DMS53 treated with DMSO at 0.1 percent for 48 hours (cell line): ENCODE data around the gene DPF3.

Experiments used
- DNase-seq: peaks from one replicate; lab custom pipeline; 2025; ENCODE audit not compliant: unreplicated experiment; lab: John Stamatoyannopoulos, UW

Gene DPF3

GRCh38 chr14:72801836-72802587, 91.9 kb downstream of the DPF3 start:
- no peak for DNase-seq

- DNase-seq: no peak
Observed at GRCh38 chr14:72801381-72801812, 92.5 kb downstream of the DPF3 start.

GRCh38 chr14:72800848-72801370, 93.0 kb downstream of the DPF3 start:
- no peak for DNase-seq

GRCh38 chr14:72800296-72800695, 93.6 kb downstream of the DPF3 start:
- no peak for DNase-seq

- DNase-seq: no peak
Observed at GRCh38 chr14:72796935-72797334, 97.0 kb downstream of the DPF3 start.

- no peak for DNase-seq
Observed at GRCh38 chr14:72793156-72793939, 100.6 kb downstream of the DPF3 start.

- no peak for DNase-seq
Observed at GRCh38 chr14:72792051-72792788, 101.7 kb downstream of the DPF3 start.

- no peak for DNase-seq
Observed at GRCh38 chr14:72790887-72791566, 102.9 kb downstream of the DPF3 start.

DNA sequence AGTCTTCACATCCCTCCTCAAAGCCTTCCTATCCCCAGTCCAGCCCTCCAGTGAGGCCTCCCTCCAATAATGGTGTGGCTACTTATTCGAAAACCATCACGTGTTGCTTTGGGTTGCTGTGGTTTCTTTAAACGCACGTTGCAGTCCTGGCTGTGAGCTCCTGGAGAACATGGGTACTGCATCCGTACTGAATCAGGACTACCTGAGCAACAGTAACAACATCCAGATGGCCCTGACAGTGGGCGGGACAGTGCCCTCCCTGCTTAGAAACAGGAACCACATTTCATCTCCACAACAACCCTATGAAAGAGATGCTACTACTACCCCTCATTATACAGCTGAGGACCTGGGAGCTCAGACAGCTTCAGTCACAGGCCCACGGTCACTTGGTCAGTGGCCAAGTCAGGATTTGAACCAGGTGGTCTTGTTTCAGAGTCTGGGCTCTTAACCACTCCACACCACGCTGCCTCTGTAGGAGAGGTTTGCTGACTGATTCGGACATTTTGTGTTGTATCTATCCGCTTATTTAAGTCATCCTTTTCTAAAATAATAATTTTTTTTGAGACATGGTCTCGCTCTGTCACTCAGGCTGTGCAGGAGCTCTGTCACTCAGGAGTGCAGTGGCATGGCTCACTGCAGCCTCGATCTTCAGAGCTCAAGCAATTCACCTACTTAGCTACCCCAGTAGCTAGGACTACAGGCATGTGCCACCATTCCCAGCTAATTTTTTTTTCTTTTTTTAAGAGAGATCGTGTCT, 104.8 kb downstream of the DPF3 start:
- no peak for DNase-seq

DNA sequence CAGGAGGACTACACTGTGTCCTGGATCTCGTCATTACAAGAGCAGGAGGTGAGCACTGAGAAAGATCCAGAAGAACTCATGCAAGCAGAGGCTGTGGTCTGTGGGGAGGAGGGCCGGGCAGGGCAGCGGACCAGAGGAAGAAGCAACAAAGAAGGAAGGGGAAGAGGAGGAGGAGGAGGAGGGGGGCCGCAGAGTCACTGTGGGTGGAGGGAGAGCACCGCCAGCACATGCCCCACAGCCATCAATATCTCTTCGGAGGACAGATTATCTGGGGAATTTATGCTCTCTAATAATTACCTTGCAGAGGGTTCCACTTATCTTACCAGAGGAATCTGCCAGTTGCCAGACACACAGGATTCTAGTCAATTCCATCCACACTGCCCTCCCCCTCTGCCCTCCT, 105.6 kb downstream of the DPF3 start:
- no peak for DNase-seq

- no peak for DNase-seq
Observed at GRCh38 chr14:72787841-72788240, 106.1 kb downstream of the DPF3 start.

GRCh38 chr14:72786378-72787350, 107.2 kb downstream of the DPF3 start:
- no peak for DNase-seq

GRCh38 chr14:72783741-72784140, 110.2 kb downstream of the DPF3 start:
- no peak for DNase-seq

DNA sequence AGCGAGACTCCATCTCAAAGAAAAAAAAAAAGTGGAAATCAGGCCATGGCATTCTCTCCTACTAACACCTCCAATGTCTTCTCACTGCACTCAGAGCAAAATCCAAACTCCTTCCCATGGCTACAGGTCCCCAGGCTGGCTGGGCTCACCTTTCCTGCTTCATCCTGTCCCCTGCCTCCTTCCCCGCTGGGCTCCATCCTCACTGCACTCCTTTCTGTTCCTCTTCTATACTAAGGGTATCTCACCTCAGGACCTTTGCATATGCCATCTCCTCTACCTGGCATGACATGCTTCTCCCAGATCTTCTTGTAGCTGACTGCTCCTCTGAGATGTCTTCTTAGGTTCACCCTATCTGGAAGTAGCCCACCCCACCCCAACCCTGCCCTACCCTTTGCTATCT, 111.1 kb downstream of the DPF3 start:
- no peak for DNase-seq

- no peak for DNase-seq
Observed at GRCh38 chr14:72781561-72782508, 112.1 kb downstream of the DPF3 start.

DNA sequence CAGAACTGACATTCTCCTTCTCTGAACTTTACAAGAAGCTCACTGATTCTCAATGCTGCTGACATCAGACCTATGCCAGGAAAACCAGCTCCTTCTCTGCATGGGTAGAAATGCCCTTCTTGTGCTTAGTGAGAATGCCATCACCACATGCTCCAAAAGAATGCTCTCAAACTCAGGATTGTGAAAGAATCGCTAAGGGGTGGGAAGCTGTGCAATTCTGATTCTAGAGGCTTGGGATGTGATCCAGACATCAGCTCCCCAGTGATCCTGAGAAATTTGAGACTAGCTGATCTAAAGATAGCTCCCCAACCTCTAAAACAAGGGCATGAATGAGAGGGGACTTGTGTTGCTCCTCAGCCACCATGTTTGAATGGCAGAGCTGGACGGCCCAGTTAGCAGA, 113.2 kb downstream of the DPF3 start:
- DNase-seq: no peak

DNA sequence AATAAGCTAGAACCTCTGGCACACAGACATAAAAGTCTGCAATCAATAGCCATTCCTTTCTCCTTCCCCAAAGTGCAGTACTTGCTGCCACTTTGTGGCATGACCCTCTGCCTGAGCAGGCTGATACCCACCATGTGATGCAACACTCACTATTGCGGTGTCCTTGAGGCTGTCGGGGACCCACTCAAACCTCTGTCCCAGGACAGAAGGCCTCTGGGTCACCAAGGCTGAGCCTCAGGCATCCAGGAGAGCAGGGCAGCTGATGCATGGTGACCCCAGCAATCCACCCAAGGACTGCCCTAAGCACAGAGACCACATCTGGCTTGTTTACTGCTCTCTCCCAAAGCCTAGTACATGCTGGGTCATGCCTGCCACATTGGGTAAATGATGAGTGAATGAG, 114.2 kb downstream of the DPF3 start:
- DNase-seq: no peak

DNA sequence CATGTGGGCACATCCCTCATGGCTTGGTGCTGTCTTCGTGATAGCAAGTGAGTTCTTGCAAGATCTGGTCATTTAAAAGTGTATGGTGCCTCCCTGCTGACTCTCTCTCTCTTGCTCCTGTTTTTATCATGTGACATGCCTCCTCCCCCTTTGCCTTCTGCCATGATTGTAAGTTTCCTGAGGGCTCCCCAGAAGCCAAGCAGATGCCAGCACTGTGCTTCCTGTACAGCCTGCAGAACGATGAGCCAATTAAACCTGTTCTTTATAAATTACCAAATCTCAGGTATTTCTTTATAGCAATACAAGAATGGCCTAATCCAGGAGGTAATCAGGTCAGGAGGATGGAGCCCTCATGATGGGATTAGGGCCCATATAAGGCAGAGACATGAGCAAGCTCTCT, 116.3 kb downstream of the DPF3 start:
- DNase-seq: no peak
